ENCODE results near the gene RABEPK. TPM values are rescaled to one million over a fixed set of nuclear protein-coding genes. Genes with fewer than 3 reads are reported as not detected.

RABEPK gene
- total and polyA plus RNA-seq, 10 of the 15 experiments (the other 5 are each of a cell fraction or from before 2014, with no cell fraction given), result 26.9 to 59.8 (median 39.4) TPM

DNA sequence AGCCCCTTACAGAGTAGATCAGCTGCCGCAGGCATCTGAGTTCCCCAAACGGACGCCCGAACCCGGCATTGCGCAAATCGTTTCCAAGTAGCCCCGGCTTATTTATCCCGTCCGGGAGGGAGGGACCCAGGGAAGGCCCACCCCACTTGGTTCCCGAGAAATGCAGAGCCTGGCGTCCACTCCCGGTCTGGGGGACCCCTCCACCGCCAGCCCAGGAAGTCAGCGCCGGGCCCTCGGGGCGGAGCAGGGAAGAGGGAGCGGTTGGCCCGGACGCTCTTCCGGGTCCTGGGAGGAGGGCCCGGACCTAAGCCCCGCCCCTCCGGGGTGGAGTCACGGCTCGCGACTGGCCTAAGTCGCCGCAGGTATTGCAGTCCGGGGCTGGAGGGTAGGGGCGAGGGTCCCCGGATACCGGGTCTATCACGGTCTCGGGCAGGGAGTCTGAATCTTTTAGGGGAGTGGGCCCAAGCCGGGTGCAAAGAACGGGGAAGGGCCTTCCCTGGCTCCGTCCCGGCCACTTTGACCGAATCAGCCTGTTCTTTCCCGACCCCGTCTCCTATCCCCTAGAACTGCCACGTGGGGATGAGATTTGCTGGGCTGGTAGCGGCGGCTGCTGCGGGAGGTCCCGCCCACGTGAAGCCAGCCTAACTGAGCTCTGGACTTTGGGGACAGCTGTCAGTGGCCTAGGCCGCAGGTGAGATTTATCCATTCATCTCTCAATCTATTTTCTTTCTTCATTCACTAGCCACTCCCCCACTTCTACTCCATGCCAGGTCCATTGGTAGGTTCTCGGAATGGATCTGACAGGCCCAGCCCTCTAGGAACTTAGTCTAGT lies at the start of gene RABEPK (continued):
- TF ChIP-seq ETV6 (conservative IDR thresholded peaks at IDR 0.05 in 1 of 2, IDR thresholded peaks at IDR 0.05 in 1 of 2; ENCODE audit: borderline replicate concordance in 1 of 2, low read depth in 1 of 2), result peak in 1 of 2 experiments; percentile 37; a peak in 1 of 4 replicates
- TF ChIP-seq ZNF622 (IDR thresholded peaks at IDR 0.05), result no peak
- TF ChIP-seq ZBED1 (IDR thresholded peaks at IDR 0.05; ENCODE audit: borderline replicate concordance), result 0 out of 2 replicates have a peak, but pooled peaks have one; percentile 23
- TF ChIP-seq GABPA (IDR thresholded peaks at IDR 0.05; ENCODE audit: low read depth), result peak; percentile 34; the same call in 1 of the 2 replicates
- no peak for TF ChIP-seq CBX3 (IDR thresholded peaks at IDR 0.05; ENCODE audit: borderline replicate concordance, low read depth)
- TF ChIP-seq, protein P1, sequence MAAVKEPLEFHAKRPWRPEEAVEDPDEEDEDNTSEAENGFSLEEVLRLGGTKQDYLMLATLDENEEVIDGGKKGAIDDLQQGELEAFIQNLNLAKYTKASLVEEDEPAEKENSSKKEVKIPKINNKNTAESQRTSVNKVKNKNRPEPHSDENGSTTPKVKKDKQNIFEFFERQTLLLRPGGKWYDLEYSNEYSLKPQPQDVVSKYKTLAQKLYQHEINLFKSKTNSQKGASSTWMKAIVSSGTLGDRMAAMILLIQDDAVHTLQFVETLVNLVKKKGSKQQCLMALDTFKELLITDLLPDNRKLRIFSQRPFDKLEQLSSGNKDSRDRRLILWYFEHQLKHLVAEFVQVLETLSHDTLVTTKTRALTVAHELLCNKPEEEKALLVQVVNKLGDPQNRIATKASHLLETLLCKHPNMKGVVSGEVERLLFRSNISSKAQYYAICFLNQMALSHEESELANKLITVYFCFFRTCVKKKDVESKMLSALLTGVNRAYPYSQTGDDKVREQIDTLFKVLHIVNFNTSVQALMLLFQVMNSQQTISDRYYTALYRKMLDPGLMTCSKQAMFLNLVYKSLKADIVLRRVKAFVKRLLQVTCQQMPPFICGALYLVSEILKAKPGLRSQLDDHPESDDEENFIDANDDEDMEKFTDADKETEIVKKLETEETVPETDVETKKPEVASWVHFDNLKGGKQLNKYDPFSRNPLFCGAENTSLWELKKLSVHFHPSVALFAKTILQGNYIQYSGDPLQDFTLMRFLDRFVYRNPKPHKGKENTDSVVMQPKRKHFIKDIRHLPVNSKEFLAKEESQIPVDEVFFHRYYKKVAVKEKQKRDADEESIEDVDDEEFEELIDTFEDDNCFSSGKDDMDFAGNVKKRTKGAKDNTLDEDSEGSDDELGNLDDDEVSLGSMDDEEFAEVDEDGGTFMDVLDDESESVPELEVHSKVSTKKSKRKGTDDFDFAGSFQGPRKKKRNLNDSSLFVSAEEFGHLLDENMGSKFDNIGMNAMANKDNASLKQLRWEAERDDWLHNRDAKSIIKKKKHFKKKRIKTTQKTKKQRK (IDR thresholded peaks at IDR 0.05; ENCODE audit: low read depth, low read length), result no peak
- peak; percentile 5; the same call in 1 of the 2 replicates for TF ChIP-seq TCF12 (IDR thresholded peaks at IDR 0.05; ENCODE audit: low read depth, low read length)
- no peak for TF ChIP-seq SREBF2 (IDR thresholded peaks at IDR 0.05; ENCODE audit: low read length)
- TF ChIP-seq MTA2 (IDR thresholded peaks at IDR 0.05; ENCODE audit: low read depth), result peak; percentile 20; the same call in 1 of the 2 replicates
- TF ChIP-seq ZNF274 (IDR thresholded peaks at IDR 0.05; ENCODE audit: insufficient read depth, insufficient read length), result no peak
